AG09319 (cell line): ENCODE data around the gene VDAC2.

ENCODE experiments used
- DNase-seq: peaks from one replicate; pipeline ENCODE4 v3.0.0-alpha.2; 2010; ENCODE audit warnings: low read depth; ENCODE audit errors: extremely low read depth
- TF ChIP-seq, protein P1 (sequence below): IDR thresholded peaks from 2 replicates; pipeline ENCODE4 v1.5.1; 2011; ENCODE audit warnings: low read depth, mild to moderate bottlenecking, inconsistent platforms, low read length, moderate library complexity

VDAC2 gene

DNA sequence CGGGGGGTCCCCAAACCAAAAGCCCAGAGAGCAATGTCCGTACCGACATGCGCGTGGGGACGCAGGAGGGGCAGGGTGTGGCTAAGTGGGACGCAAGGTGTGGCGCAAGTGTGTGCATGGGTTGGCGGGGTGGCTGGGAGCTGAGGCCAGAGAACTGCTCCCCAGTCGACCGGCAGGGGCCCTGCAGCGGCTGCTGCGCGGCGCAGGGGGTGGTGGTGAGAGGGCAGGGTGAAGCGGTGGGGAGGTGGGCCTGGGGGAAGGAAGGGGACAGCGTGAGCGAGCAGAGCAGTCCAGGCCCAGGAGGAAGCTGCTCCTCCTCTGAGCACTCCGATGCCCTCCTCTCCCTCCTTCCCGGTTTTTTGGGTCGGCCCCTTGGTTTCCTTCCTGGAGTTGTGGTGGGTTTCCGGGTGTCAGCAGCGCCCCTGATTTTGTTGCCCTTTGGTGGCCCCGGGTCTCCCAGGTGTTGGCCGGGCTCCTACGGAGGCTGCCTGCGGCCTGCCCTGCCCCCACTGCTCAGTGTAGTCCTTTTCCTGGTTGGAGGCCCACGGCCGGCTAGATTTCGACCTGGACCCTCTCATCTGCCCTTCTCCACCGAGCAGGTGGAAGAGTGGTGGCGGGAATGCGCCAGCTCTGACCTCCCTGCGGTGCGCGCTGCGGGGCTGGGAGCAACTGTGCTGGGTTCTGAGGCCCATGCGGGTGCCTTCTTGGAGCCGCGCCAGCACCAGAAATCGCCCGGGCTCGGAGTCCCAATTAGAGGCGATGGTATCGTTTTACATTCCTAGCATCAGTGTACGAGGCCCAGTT lies 65.7 kb downstream of the VDAC2 start:
- DNase-seq = no peak
- TF ChIP-seq, protein P1, sequence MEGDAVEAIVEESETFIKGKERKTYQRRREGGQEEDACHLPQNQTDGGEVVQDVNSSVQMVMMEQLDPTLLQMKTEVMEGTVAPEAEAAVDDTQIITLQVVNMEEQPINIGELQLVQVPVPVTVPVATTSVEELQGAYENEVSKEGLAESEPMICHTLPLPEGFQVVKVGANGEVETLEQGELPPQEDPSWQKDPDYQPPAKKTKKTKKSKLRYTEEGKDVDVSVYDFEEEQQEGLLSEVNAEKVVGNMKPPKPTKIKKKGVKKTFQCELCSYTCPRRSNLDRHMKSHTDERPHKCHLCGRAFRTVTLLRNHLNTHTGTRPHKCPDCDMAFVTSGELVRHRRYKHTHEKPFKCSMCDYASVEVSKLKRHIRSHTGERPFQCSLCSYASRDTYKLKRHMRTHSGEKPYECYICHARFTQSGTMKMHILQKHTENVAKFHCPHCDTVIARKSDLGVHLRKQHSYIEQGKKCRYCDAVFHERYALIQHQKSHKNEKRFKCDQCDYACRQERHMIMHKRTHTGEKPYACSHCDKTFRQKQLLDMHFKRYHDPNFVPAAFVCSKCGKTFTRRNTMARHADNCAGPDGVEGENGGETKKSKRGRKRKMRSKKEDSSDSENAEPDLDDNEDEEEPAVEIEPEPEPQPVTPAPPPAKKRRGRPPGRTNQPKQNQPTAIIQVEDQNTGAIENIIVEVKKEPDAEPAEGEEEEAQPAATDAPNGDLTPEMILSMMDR = no peak

DNA sequence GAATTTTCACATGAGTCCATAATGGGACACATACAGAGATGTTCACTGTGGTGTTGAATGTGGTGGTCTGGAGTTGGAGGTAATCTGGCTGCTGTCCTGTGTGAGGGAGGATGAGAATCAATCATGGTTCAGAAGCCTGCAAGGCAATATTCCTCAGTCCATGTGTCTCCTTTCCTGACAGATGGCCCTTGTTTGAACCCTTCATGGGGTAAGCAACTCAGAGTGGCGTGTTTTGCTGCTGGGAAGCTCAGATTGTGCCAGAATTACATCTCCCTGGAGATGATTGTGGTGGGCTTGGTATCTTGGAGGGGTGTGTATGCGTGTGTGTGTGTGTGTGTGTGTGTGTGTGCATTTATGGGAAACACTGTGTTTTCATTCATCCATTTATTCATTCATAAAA lies 69.6 kb downstream of the VDAC2 start:
- TF ChIP-seq, protein P1 = no peak
- no peak for DNase-seq
